T47D (cell line): ENCODE measurements around the gene SLC39A3.

Experiments used
- DNase-seq, 2 experiments: peaks; one replicate each; pipeline versions ENCODE4 v3.0.0 to v3.0.0-alpha.2; 2011 to 2012; ENCODE audit warnings: low read depth in 1 of 2, low spot score in 1 of 2
- JUND ChIP-seq: IDR thresholded peaks from 2 replicates; pipeline ENCODE4 v1.6.1; 2012; ENCODE audit warnings: low read depth
- in situ Hi-C: cut with HindIII; loops from 2 replicates; pipeline ENCODE4 v1.10.0; 2016; ENCODE audit warnings: low sequenced_read_pairs, low pct_unique_long_range_greater_than_20kb

Gene SLC39A3

DNA sequence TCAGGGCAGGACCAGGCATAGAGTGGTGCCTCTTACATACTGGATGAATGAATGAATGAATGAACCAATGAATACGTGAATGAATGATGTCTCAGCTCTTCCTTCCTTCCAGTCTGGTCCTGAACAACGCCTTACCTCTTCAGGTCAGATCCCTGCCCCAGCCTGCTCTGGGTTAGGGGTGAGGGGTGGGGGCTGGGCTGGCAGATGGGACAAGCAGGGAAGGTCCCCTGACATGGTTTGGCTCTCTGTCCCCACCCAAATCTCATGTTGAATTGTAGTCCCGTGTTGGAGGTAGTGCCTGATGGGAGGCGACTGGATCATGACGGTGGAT lies 28.0 kb downstream of the SLC39A3 start:
- in situ Hi-C loops: no loop called here
- DNase-seq: no peak

GRCh38 chr19:2711172-2711874 lies 28.5 kb downstream of the SLC39A3 start:
- DNase-seq: no peak
- no peak for TF ChIP-seq JUND
- in situ Hi-C loops: no loop called here

More for the DNA sequence above, 28.0 kb downstream of the SLC39A3 start:
- TF ChIP-seq JUND: no peak

GRCh38 chr19:2706251-2706650 lies 33.6 kb downstream of the SLC39A3 start:
- TF ChIP-seq JUND: no peak
- no peak for DNase-seq
- in situ Hi-C loops: no loop called here

DNA sequence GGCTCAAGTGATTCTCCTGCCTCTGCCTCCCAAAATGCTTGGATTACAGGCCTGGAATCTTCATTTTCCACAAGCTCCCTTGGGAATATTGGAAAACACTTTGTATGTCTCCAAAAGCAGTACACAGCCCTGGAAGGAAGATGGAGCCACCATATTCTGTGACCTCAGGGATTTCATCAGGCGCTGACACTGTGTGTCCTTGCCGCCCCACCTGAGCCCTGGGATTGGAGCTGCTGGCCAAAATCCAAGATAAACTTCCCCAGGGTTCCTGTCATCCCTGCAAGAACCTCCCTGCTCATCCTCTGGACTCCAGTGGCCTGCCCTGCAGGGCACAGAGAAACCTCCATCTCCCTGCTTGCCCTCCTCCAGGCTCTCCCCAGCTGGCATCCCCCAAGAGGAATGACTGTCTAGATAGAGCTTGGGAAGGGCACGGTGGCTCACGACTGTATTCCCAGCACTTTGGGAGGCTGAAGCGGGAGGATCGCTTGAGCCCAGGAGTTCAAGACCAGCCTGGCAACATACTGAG lies 36.1 kb downstream of the SLC39A3 start:
- in situ Hi-C loops: no loop called here
- DNase-seq: no peak
- TF ChIP-seq JUND: no peak

DNA sequence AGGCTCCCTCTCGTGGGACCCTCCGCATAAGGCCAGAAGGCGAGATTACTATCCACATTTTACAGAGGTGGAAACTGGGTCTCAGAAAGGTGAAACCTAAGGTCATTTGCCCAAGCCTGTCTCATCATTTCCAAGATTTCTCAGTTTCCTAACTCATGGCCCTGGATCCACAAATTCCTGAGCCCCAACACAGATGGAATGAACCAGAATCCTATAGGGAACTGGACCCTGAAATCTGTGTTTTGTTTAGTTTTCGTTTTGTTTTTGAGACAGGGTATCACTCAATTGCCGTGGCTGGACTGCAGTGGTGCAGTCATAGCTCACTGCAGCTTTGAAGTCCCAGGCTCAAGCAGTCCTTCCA lies 36.8 kb downstream of the SLC39A3 start:
- no peak for TF ChIP-seq JUND

GRCh38 chr19:2702170-2703076 lies 37.4 kb downstream of the SLC39A3 start, which contains the start of gene GNG7:
Gene GNG7, minus strand, starts transcription at chr19:2702694. Its CDS starts 182,006 bp downstream, at chr19:2520688.
- TF ChIP-seq JUND: no peak

More for the DNA sequence above, 36.8 kb downstream of the SLC39A3 start:
- in situ Hi-C loops: no loop called here
- DNase-seq: no peak

DNA sequence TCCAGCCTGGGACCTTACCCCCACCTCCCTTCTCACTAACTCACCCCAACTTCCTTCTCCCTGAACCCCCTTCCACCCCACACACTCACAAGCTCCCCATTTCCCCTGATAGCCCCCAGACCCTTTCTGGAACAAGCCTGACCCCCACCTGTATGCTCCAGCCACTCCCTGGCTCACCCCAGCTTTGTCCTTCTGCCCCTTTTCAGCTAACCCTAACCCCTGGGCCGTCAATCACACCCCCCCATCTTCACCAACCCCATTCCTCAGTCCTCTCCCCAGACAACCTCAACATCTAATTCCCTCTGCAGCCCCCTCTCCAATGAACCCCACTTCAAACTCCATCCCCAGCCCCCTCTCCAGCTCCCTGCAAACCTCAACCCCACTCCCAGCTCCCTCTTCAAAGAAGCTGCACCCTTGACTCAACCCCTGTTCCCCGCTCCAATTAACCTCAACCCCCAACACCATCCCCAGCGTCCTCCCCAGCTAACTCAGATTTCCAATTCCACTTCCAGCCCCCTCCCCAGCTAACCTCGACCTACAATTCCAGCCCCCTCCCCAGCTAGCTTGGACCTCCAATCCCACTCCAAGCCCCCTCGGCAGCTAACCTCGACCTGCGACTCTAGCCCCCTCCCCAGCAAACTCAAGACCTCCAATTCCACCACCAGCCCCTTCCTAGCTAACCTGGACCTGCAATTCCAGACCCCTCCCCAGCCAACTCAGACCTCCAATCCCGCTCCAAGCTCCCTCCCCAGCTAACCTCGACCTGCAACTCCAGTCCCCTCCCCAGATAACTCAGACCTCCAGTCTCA lies 38.3 kb downstream of the SLC39A3 start:
- TF ChIP-seq JUND: no peak
- no peak for DNase-seq
- in situ Hi-C loops: no loop called here

More at GRCh38 chr19:2702170-2703076, 37.4 kb downstream of the SLC39A3 start, which contains the start of gene GNG7:
- peak; percentile 93 to 98 for DNase-seq
- in situ Hi-C loops: no loop called here

GRCh38 chr19:2700660-2701360 lies 39.0 kb downstream of the SLC39A3 start:
- DNase-seq: no peak
- in situ Hi-C loops: no loop called here
- no peak for TF ChIP-seq JUND

DNA sequence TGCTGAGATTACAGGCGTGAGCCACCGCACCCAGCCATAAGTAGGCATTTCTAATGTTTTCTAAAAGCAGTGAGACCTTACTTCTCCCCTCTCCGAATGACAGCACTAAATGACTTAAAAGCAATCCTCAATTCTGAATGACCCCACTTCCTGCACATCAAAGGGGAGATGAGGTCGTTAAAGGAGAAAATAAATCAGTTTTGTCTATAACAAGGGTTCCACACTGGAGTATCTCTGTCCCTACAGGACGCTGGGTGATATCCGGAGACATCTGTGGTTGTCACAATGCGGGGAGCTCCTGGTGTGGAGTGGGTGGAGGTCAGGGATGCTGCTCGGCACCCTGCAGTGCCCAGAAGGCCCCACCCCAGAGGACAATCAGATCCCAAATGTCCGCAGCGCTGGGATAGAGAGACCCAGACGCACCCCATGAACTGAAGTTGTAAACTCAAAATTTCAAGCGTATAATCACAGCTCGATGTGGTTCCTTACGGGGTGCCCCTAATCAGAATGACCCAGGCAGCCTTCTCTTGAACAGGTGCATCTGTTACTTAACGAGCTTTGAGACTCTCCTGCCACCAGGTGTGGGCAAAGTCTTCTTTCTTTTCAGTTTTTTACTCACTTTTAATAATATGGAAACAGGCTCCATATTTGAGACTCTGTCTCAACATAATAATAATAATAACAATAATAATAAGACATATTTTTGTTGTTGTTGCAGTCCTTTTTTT lies 40.2 kb downstream of the SLC39A3 start:
- no peak for DNase-seq
- in situ Hi-C loops: no loop called here
- TF ChIP-seq JUND: no peak

- in situ Hi-C loops: no loop called here
- DNase-seq: no peak
- no peak for TF ChIP-seq JUND
Observed at GRCh38 chr19:2694196-2694595, 45.6 kb downstream of the SLC39A3 start.

DNA sequence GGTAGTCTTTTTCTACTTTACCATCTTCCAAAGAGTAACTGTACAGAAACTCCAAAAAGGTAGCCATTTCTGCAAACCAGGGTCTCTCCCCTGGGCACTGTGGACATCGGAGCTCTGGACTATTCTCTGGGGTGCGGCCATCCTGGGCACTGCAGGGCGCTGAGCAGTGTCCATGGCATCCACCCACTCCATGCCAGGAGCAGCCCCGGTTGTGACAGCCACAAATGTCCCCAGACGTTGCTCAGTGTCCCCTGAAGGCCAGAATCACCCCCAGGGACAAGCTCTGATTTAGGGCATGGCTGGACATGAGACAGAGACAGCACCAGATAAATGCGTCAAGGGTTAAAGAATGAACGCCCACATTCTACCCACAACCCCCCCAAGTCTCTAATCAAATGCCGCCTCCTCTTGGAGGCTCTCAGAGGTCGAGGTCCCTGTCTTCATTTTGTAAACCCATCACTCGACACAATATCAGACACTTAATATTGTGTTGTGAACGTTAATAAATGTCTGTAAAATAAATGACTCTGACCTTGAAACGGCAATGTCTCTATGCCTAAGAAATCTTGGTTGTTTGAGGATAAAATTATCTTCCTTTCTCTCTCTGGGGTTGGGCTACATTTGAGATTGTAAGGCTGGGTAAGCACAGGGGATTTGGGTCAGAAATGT lies 46.2 kb downstream of the SLC39A3 start:
- no peak for TF ChIP-seq JUND
- in situ Hi-C loops: no loop called here
- DNase-seq: no peak
